Spleen (tissue), 11 donors: Measurements from ENCODE around the gene SLFN11. TPM values are rescaled to one million over a fixed set of nuclear protein-coding genes. Genes with fewer than 3 reads are reported as not detected.

Experiments
- DNase-seq: peaks from one replicate; pipeline ENCODE4 v3.0.0-alpha.2; 2020
- H3K27ac ChIP-seq, 8 donors: fragments of 200-600 bp; sonication (generic) in 7 of 8; 1 replicate in 4 of 8; 2 replicates in 4 of 8; pipeline versions ENCODE4 v1.5.0 to v1.8.0; 2016 to 2021; ENCODE audit warnings: inconsistent platforms in 4 of 8, mild to moderate bottlenecking in 4 of 8, moderate library complexity in 1 of 8
- H3K27me3 ChIP-seq, 7 donors: fragments of 200-600 bp; sonication (generic) in 6 of 7; replicated peaks in 1 of 7; 1 replicate in 4 of 7; 2 replicates in 3 of 7; pipeline versions ENCODE4 v1.5.0 to v1.8.0; 2016 to 2021; ENCODE audit warnings: inconsistent platforms in 3 of 7, mild to moderate bottlenecking in 1 of 7
- H3K36me3 ChIP-seq, 6 donors: fragments of 200-600 bp; sonication (generic) in 5 of 6; 1 replicate in 4 of 6; 2 replicates in 2 of 6; pipeline versions ENCODE4 v1.5.0 to v1.8.0; 2016 to 2021; ENCODE audit warnings: inconsistent platforms in 2 of 6
- H3K4me1 ChIP-seq, 6 donors: fragments of 200-600 bp; sonication (generic) in 5 of 6; 1 replicate in 3 of 6; 2 replicates in 3 of 6; pipeline versions ENCODE4 v1.5.0 to v1.8.0; 2016 to 2021; ENCODE audit warnings: inconsistent platforms in 3 of 6
- H3K4me3 ChIP-seq, 8 donors: fragments of 200-600 bp; sonication (generic) in 7 of 8; 1 replicate in 4 of 8; 2 replicates in 4 of 8; pipeline versions ENCODE4 v1.5.0 to v1.8.0; 2016 to 2021; ENCODE audit warnings: inconsistent platforms in 4 of 8, mild to moderate bottlenecking in 4 of 8, moderate library complexity in 2 of 8
- H3K9me3 ChIP-seq, 8 donors: fragments of 200-600 bp; sonication (generic) in 7 of 8; 1 replicate in 4 of 8; 2 replicates in 4 of 8; pipeline versions ENCODE4 v1.5.0 to v1.8.0; 2016 to 2021; ENCODE audit warnings: inconsistent platforms in 4 of 8
- POLR2A ChIP-seq, 3 donors: fragments of 450-650 bp; IDR thresholded peaks; one replicate each; pipeline ENCODE4 v1.5.1; 2017; ENCODE audit warnings: antibody characterized with exemption in 3 of 3, mild to moderate bottlenecking in 1 of 3
- POLR2AphosphoS5 ChIP-seq, 3 donors: sonication (generic); formaldehyde crosslinking; IDR thresholded peaks; one replicate each; pipeline ENCODE4 v1.5.1; 2017; ENCODE audit warnings: antibody characterized with exemption in 3 of 3
- WGBS, 5 donors: extraction: QIAGEN DNeasy Blood & Tissue Kit in 3 of 5; methylation state at CpG; one replicate each; pipeline versions ENCODE4 v1.1.5 to v1.1.7; 2013 to 2018; 5-methylcytosine and 5-hydroxymethylcytosine counted together
- intact Hi-C: fragments of 100-400 bp; cut with DNase I; formaldehyde crosslinking; loops from one replicate; pipeline ENCODE4 v1.15.0; 2023; ENCODE audit warnings: low total_unique reads
- polyA plus RNA-seq, 3 donors: library from polyadenylated mRNA; stranded (reverse); fragments of 200-250 nt; gene quantifications; one replicate each; pipeline ENCODE4 v1.2.1, GENCODE V29; 2013
- total RNA-seq, 7 donors: library from RNA; depleted of rRNA in 3 of 7; stranded (reverse); fragments of >200 nt in 3 of 7; fragmentation: NEBNext Ultra II Directional in 4 of 7; extraction: Animal tissue kit (Norgen Biotek cat#: 25700) in 4 of 7; gene quantifications; one replicate each; pipeline versions ENCODE4 v1.1.0 to v1.2.1, GENCODE V29; 2016 to 2021
- TF ChIP-seq, protein P1 (sequence below), 11 experiments: fragments of 200-600 bp in 7 of 11; fragments of 450-650 bp in 4 of 11; sonication (generic) in 4 of 11; IDR thresholded peaks in 8 of 11; conservative IDR thresholded peaks in 3 of 11; 1 replicate in 7 of 11; 2 replicates in 4 of 11; pipeline versions ENCODE4 v1.4.0 to v1.8.0; 2016 to 2021; ENCODE audit warnings: antibody characterized with exemption in 11 of 11, inconsistent platforms in 4 of 11, mild to moderate bottlenecking in 1 of 11
- donor health status: healthy with polysubstance abuse.
- donor health status: DM: no; HTN: no; CAD: no; lungs with moderate emphysema.
- donor health status: DM: no; HTN: no; CAD: no.
- donor health status: Bipolar disorder and iron deficiency.
- donor health status: healthy.
- donor health status: DM: no; HTN: no; CAD: no.
- donor health status: DM: yes; HTN: yes; CAD: no.

SLFN11 gene
- total and polyA plus RNA-seq, 10 donors = 6.5 to 73.9 (median 56.6) TPM

- TF ChIP-seq, protein P1, sequence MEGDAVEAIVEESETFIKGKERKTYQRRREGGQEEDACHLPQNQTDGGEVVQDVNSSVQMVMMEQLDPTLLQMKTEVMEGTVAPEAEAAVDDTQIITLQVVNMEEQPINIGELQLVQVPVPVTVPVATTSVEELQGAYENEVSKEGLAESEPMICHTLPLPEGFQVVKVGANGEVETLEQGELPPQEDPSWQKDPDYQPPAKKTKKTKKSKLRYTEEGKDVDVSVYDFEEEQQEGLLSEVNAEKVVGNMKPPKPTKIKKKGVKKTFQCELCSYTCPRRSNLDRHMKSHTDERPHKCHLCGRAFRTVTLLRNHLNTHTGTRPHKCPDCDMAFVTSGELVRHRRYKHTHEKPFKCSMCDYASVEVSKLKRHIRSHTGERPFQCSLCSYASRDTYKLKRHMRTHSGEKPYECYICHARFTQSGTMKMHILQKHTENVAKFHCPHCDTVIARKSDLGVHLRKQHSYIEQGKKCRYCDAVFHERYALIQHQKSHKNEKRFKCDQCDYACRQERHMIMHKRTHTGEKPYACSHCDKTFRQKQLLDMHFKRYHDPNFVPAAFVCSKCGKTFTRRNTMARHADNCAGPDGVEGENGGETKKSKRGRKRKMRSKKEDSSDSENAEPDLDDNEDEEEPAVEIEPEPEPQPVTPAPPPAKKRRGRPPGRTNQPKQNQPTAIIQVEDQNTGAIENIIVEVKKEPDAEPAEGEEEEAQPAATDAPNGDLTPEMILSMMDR (IDR thresholded peaks at IDR 0.05 in 8 of 11, conservative IDR thresholded peaks at IDR 0.05 in 3 of 11) = no peak
- no peak for TF ChIP-seq POLR2A (IDR thresholded peaks at IDR 0.05)
- H3K4me1 ChIP-seq = peaks cover 0 to 2% (median 0%) of the 10 kb centered on the region in 6 donors
- H3K36me3 ChIP-seq = no peaks in the 10 kb centered on the region
- peaks cover 0 to 4% (median 0%) of the 10 kb centered on the region in 7 donors for H3K27me3 ChIP-seq
- intact Hi-C loops = no loop called here
- DNase-seq = no peak
- WGBS, 5 donors = 88 to 100% (median 93%) methylated on average over 2 of the region's 2 CpGs
- no peak overlapping the region for H3K27ac ChIP-seq
- H3K4me3 ChIP-seq = no peak overlapping the region
- no peaks in the 10 kb centered on the region for H3K9me3 ChIP-seq
Observed at GRCh38 chr17:35390156-35390555, 16.7 kb upstream of the SLFN11 start.

DNA sequence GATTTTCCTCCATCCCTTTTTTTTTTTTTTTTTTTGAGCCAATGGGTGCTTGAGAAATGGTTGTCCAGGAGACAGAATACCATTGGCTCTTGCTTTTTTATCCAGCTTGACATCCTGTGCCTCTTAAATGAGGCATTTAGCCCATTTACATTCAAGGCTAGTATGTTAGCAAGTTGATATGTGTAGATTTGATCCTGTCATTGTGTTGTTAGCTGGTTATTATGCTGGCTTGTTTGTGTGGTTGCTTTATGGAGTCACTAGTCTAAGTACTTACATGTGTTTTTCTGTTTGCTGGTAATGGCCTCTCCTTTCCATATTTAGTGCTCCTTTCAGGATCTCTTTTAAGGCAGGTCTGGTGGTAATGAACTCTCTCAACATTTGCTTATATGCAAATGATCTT, 14.1 kb upstream of the SLFN11 start:
- Histone ChIP-seq H3K27me3 (peaks cover 0 to 4% (median 0%) of the 10 kb centered on the region in 7 donors), H3K4me3 (no peak overlapping the region), H3K4me1 (peaks cover 0 to 2% (median 0%) of the 10 kb centered on the region in 6 donors), H3K9me3 (peaks cover 0 to 5% (median 0%) of the 10 kb centered on the region in 8 donors), H3K36me3 (no peaks in the 10 kb centered on the region), H3K27ac (no peak overlapping the region)
- intact Hi-C loops = no loop called here
- no peak for DNase-seq
- TF ChIP-seq, protein P1 (IDR thresholded peaks at IDR 0.05 in 8 of 11, conservative IDR thresholded peaks at IDR 0.05 in 3 of 11) = no peak
- TF ChIP-seq POLR2AphosphoS5 (IDR thresholded peaks at IDR 0.05) (no peak), POLR2A (IDR thresholded peaks at IDR 0.05) (no peak)

DNA sequence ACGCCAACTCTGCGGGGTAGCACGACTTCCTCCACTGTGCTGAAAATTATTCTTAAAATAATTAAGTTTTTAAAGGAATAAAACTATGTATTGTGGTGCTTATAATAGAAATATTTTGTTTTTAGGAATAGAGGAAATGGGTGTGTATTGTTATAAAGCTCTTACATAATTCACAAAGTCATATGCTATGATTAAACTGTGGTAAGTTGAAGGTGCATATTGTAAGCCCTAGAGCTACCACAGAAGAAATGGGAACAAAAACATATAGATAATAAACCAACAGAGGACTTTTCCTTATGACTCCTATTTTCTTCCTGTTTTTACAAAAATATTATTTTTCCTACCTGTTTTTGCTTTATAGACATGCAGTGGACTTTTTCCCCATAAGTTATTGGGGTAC, 4.3 kb upstream of the SLFN11 start:
- H3K27me3 ChIP-seq = no peaks in the 10 kb centered on the region
- H3K4me3 ChIP-seq = no peak overlapping the region
- no peak for DNase-seq
- H3K9me3 ChIP-seq = no peaks in the 10 kb centered on the region
- TF ChIP-seq, protein P1 (IDR thresholded peaks at IDR 0.05 in 8 of 11, conservative IDR thresholded peaks at IDR 0.05 in 3 of 11) = no peak
- TF ChIP-seq POLR2A (IDR thresholded peaks at IDR 0.05) = no peak
- TF ChIP-seq POLR2AphosphoS5 (IDR thresholded peaks at IDR 0.05) = no peak
- no peaks in the 10 kb centered on the region for H3K36me3 ChIP-seq
- WGBS, 5 donors = 80 to 94% (median 88%) methylated on average over 3 of the region's 3 CpGs
- intact Hi-C loops = no loop called here
- H3K27ac ChIP-seq = peak overlapping the region in 1 of 8 donors; percentile 40
- peaks cover 0 to 60% (median 34%) of the 10 kb centered on the region in 6 donors for H3K4me1 ChIP-seq

DNA sequence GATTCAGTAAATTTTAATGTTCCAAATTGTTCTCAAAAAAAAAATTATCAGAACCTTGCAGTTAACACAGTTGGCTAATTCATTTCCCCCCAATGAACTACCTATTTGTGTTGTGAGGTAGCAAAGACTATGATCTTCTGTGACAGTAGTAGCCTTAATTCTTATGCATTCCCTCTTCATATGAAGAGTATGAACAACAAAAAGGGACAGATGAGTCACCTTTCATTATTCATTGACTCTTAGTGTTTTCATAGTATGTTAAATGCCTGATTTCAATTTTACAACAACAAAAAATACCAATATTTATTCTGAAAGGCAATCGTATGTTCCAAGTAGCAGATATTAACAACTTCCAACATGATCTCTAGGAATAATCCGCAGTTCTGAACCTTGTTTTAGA, 3.6 kb upstream of the SLFN11 start:
- no peaks in the 10 kb centered on the region for H3K36me3 ChIP-seq
- peaks cover 0 to 64% (median 41%) of the 10 kb centered on the region in 6 donors for H3K4me1 ChIP-seq
- no peaks in the 10 kb centered on the region for H3K27me3 ChIP-seq
- 81 to 96% (median 93%) methylated on average over 2 of the region's 2 CpGs for WGBS, 5 donors
- TF ChIP-seq POLR2AphosphoS5 (IDR thresholded peaks at IDR 0.05) (no peak), POLR2A (IDR thresholded peaks at IDR 0.05) (no peak)
- TF ChIP-seq, protein P1 (IDR thresholded peaks at IDR 0.05 in 8 of 11, conservative IDR thresholded peaks at IDR 0.05 in 3 of 11) = no peak
- no peak overlapping the region for H3K4me3 ChIP-seq
- DNase-seq = no peak
- peak overlapping the region in 1 of 8 donors; percentile 40 for H3K27ac ChIP-seq
- intact Hi-C loops = no loop called here
- H3K9me3 ChIP-seq = no peaks in the 10 kb centered on the region
